Spleen (tissue), 11 donors: ENCODE results near the gene BAIAP2L2. TPM values are rescaled to one million over a fixed set of nuclear protein-coding genes. Genes with fewer than 3 reads are reported as not detected.

Source experiments
- DNase-seq: peaks from one replicate; pipeline ENCODE4 v3.0.0-alpha.2; 2020
- H3K27ac ChIP-seq, 8 donors: fragments of 200-600 bp; sonication (generic) in 7 of 8; 1 replicate in 4 of 8; 2 replicates in 4 of 8; pipeline versions ENCODE4 v1.5.0 to v1.8.0; 2016 to 2021; ENCODE audit warnings: inconsistent platforms in 4 of 8, mild to moderate bottlenecking in 4 of 8, moderate library complexity in 1 of 8
- H3K27me3 ChIP-seq, 7 donors: fragments of 200-600 bp; sonication (generic) in 6 of 7; replicated peaks in 1 of 7; 1 replicate in 4 of 7; 2 replicates in 3 of 7; pipeline versions ENCODE4 v1.5.0 to v1.8.0; 2016 to 2021; ENCODE audit warnings: inconsistent platforms in 3 of 7, mild to moderate bottlenecking in 1 of 7
- H3K36me3 ChIP-seq, 6 donors: fragments of 200-600 bp; sonication (generic) in 5 of 6; 1 replicate in 4 of 6; 2 replicates in 2 of 6; pipeline versions ENCODE4 v1.5.0 to v1.8.0; 2016 to 2021; ENCODE audit warnings: inconsistent platforms in 2 of 6
- H3K4me1 ChIP-seq, 6 donors: fragments of 200-600 bp; sonication (generic) in 5 of 6; 1 replicate in 3 of 6; 2 replicates in 3 of 6; pipeline versions ENCODE4 v1.5.0 to v1.8.0; 2016 to 2021; ENCODE audit warnings: inconsistent platforms in 3 of 6
- H3K4me3 ChIP-seq, 8 donors: fragments of 200-600 bp; sonication (generic) in 7 of 8; 1 replicate in 4 of 8; 2 replicates in 4 of 8; pipeline versions ENCODE4 v1.5.0 to v1.8.0; 2016 to 2021; ENCODE audit warnings: inconsistent platforms in 4 of 8, mild to moderate bottlenecking in 4 of 8, moderate library complexity in 2 of 8
- H3K9me3 ChIP-seq, 8 donors: fragments of 200-600 bp; sonication (generic) in 7 of 8; 1 replicate in 4 of 8; 2 replicates in 4 of 8; pipeline versions ENCODE4 v1.5.0 to v1.8.0; 2016 to 2021; ENCODE audit warnings: inconsistent platforms in 4 of 8
- POLR2A ChIP-seq, 3 donors: fragments of 450-650 bp; IDR thresholded peaks; one replicate each; pipeline ENCODE4 v1.5.1; 2017; ENCODE audit warnings: antibody characterized with exemption in 3 of 3, mild to moderate bottlenecking in 1 of 3
- POLR2AphosphoS5 ChIP-seq, 3 donors: sonication (generic); formaldehyde crosslinking; IDR thresholded peaks; one replicate each; pipeline ENCODE4 v1.5.1; 2017; ENCODE audit warnings: antibody characterized with exemption in 3 of 3
- WGBS, 5 donors: extraction: QIAGEN DNeasy Blood & Tissue Kit in 3 of 5; methylation state at CpG; one replicate each; pipeline versions ENCODE4 v1.1.5 to v1.1.7; 2013 to 2018; 5-methylcytosine and 5-hydroxymethylcytosine counted together
- intact Hi-C: fragments of 100-400 bp; cut with DNase I; formaldehyde crosslinking; loops from one replicate; pipeline ENCODE4 v1.15.0; 2023; ENCODE audit warnings: low total_unique reads
- polyA plus RNA-seq, 3 donors: library from polyadenylated mRNA; stranded (reverse); fragments of 200-250 nt; gene quantifications; one replicate each; pipeline ENCODE4 v1.2.1, GENCODE V29; 2013
- total RNA-seq, 7 donors: library from RNA; depleted of rRNA in 3 of 7; stranded (reverse); fragments of >200 nt in 3 of 7; fragmentation: NEBNext Ultra II Directional in 4 of 7; extraction: Animal tissue kit (Norgen Biotek cat#: 25700) in 4 of 7; gene quantifications; one replicate each; pipeline versions ENCODE4 v1.1.0 to v1.2.1, GENCODE V29; 2016 to 2021
- TF ChIP-seq, protein P1 (sequence below), 11 experiments: fragments of 200-600 bp in 7 of 11; fragments of 450-650 bp in 4 of 11; sonication (generic) in 4 of 11; IDR thresholded peaks in 8 of 11; conservative IDR thresholded peaks in 3 of 11; 1 replicate in 7 of 11; 2 replicates in 4 of 11; pipeline versions ENCODE4 v1.4.0 to v1.8.0; 2016 to 2021; ENCODE audit warnings: antibody characterized with exemption in 11 of 11, inconsistent platforms in 4 of 11, mild to moderate bottlenecking in 1 of 11
- donor health status: healthy with polysubstance abuse.
- donor health status: DM: no; HTN: no; CAD: no; lungs with moderate emphysema.
- donor health status: DM: no; HTN: no; CAD: no.
- donor health status: Bipolar disorder and iron deficiency.
- donor health status: healthy.
- donor health status: DM: no; HTN: no; CAD: no.
- donor health status: DM: yes; HTN: yes; CAD: no.

BAIAP2L2 gene
- total and polyA plus RNA-seq, 10 donors: 0.37 to 3.0 (median 0.91) TPM

DNA sequence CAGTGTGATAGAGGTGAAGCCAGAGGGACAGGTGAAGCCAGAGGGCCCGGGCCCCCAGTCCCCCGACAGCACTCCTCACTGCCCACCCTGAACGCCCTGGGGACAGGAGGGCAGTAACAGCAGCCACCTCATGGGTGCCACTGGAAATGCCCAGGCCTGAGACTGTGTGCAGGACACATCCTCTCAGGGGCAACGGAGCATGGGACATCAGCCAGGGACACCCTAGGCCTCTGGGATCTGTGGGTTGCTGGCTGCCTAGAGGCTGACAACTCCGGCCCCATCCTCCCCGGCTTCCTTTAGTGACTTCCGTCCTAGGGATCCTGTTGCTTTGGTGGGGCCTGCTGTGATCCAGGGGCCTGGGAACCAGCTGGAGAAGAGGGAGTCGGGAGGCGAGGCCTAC is 17.4 kb upstream of the BAIAP2L2 start:
- no peak for TF ChIP-seq POLR2AphosphoS5 (IDR thresholded peaks at IDR 0.05)
- no peak for TF ChIP-seq POLR2A (IDR thresholded peaks at IDR 0.05)
- TF ChIP-seq, protein P1, sequence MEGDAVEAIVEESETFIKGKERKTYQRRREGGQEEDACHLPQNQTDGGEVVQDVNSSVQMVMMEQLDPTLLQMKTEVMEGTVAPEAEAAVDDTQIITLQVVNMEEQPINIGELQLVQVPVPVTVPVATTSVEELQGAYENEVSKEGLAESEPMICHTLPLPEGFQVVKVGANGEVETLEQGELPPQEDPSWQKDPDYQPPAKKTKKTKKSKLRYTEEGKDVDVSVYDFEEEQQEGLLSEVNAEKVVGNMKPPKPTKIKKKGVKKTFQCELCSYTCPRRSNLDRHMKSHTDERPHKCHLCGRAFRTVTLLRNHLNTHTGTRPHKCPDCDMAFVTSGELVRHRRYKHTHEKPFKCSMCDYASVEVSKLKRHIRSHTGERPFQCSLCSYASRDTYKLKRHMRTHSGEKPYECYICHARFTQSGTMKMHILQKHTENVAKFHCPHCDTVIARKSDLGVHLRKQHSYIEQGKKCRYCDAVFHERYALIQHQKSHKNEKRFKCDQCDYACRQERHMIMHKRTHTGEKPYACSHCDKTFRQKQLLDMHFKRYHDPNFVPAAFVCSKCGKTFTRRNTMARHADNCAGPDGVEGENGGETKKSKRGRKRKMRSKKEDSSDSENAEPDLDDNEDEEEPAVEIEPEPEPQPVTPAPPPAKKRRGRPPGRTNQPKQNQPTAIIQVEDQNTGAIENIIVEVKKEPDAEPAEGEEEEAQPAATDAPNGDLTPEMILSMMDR (IDR thresholded peaks at IDR 0.05 in 8 of 11, conservative IDR thresholded peaks at IDR 0.05 in 3 of 11): no peak
- 91 to 98% (median 96%) methylated on average over 4 to 9 of the region's 9 CpGs for WGBS, 5 donors
- no peak overlapping the region for H3K4me3 ChIP-seq
- H3K4me1 ChIP-seq: peaks cover 0 to 12% (median 0%) of the 10 kb centered on the region in 6 donors
- no peak for DNase-seq
- peaks cover 0 to 85% (median 22%) of the 10 kb centered on the region in 6 donors for H3K36me3 ChIP-seq
- H3K9me3 ChIP-seq: no peaks in the 10 kb centered on the region
- intact Hi-C loops: loop anchor here (10.0 kb wide), 1 partner anchor 97 kb away; no protein-coding TSS in a partner anchor
- H3K27ac ChIP-seq: no peak overlapping the region
- H3K27me3 ChIP-seq: no peaks in the 10 kb centered on the region

DNA sequence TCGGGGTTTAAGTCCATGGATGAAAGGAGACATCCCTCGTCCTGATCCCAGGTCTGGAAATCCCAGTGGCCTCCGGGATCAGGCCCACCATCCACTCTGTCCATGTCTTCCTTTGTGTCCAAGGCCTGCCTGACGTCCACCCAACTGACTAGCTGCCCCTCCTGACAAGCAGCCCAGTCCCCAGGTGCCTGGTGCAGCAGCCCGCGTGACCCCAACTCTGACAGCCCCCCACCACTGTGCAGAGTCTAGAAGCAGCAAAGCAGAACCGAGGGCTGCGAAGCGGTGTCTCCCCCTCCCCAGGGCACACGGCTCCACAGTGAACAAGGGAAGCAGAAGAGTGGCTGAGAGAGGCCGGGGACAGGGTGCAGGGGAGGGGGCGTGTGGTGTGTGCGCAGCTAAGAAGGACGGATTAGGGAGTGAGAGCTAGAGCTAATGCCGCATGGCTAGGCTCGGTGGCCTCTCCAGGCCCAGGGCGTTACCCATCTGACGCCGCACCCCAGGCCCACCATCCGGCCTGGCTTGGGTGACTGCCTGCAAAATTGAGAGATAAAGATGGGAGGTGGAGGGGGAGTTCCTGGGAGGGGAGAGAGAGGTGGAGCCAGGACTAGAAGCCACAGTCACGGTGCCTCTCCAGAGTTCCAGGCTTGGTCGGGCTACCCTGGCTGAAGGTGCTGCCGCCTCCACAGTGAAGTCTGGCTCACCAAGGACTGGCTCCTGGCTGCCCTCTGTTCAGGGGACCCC is 16.6 kb upstream of the BAIAP2L2 start:
- DNase-seq: no peak
- TF ChIP-seq POLR2AphosphoS5 (IDR thresholded peaks at IDR 0.05): no peak
- no peak for TF ChIP-seq POLR2A (IDR thresholded peaks at IDR 0.05)
- TF ChIP-seq, protein P1 (IDR thresholded peaks at IDR 0.05 in 8 of 11, conservative IDR thresholded peaks at IDR 0.05 in 3 of 11): no peak
- intact Hi-C loops: loop anchor here (10.0 kb wide), 1 partner anchor 98 kb away; no protein-coding TSS in a partner anchor
- no peaks in the 10 kb centered on the region for H3K27me3 ChIP-seq
- H3K27ac ChIP-seq: no peak overlapping the region
- peaks cover 0 to 77% (median 14%) of the 10 kb centered on the region in 6 donors for H3K36me3 ChIP-seq
- H3K4me1 ChIP-seq: peaks cover 0 to 12% (median 0%) of the 10 kb centered on the region in 6 donors
- no peak overlapping the region for H3K4me3 ChIP-seq
- H3K9me3 ChIP-seq: no peaks in the 10 kb centered on the region
- WGBS, 5 donors: 91 to 96% (median 95%) methylated on average over 22 to 23 of the region's 23 CpGs

DNA sequence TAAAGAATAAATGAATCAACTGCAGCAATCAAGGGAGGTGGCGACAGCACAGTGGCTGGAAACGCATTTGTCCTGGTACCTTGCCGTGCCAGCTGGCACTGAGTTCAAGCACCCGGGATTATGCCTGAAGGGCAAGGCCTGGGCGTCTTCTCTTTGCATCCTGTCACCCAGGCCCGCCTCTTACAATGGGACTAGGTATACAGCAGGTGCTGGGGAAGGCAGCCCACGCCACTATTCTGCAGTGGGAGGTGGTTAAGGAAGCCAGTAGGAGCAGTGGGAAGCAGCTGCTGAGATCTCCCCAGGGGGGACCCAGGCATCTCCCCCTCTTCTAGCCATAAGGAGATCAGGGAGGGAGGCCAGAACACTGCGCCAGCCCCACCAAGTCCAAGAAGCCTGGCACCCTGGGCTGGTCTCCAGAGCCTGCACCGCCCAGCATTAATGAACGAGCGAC is 15.3 kb upstream of the BAIAP2L2 start:
- no peaks in the 10 kb centered on the region for H3K9me3 ChIP-seq
- 82 to 87% (median 83%) methylated on average over 7 to 11 of the region's 11 CpGs for WGBS, 5 donors
- H3K27ac ChIP-seq: no peak overlapping the region
- H3K36me3 ChIP-seq: peaks cover 0 to 64% (median 12%) of the 10 kb centered on the region in 6 donors
- H3K4me1 ChIP-seq: peaks cover 0 to 2% (median 0%) of the 10 kb centered on the region in 6 donors
- DNase-seq: no peak
- intact Hi-C loops: loop anchor here (10.0 kb wide), 1 partner anchor 99 kb away; no protein-coding TSS in a partner anchor
- no peak overlapping the region for H3K4me3 ChIP-seq
- H3K27me3 ChIP-seq: no peaks in the 10 kb centered on the region
- no peak for TF ChIP-seq POLR2A (IDR thresholded peaks at IDR 0.05)
- TF ChIP-seq, protein P1 (IDR thresholded peaks at IDR 0.05 in 8 of 11, conservative IDR thresholded peaks at IDR 0.05 in 3 of 11): no peak
- TF ChIP-seq POLR2AphosphoS5 (IDR thresholded peaks at IDR 0.05): no peak

- Histone ChIP-seq H3K27me3 (no peaks in the 10 kb centered on the region), H3K36me3 (peaks cover 0 to 58% (median 12%) of the 10 kb centered on the region in 6 donors), H3K4me3 (no peak overlapping the region), H3K27ac (no peak overlapping the region), H3K4me1 (no peaks in the 10 kb centered on the region), H3K9me3 (no peaks in the 10 kb centered on the region)
- DNase-seq: no peak
- intact Hi-C loops: loop anchor here (10.0 kb wide), 1 partner anchor 100 kb away; no protein-coding TSS in a partner anchor
- 91 to 98% (median 94%) methylated on average over 11 to 14 of the region's 14 CpGs for WGBS, 5 donors
- TF ChIP-seq POLR2A (IDR thresholded peaks at IDR 0.05): no peak
- TF ChIP-seq, protein P1 (IDR thresholded peaks at IDR 0.05 in 8 of 11, conservative IDR thresholded peaks at IDR 0.05 in 3 of 11): no peak
- peak in 1 of 3 donors; percentile 28 for TF ChIP-seq POLR2AphosphoS5 (IDR thresholded peaks at IDR 0.05)
Observed at GRCh38 chr22:38125038-38125610, 14.6 kb upstream of the BAIAP2L2 start.
